Mesenchymal stem cell (in vitro differentiated cells and primary cell): ENCODE measurements around the gene MAP4K5.

Experiments
- DNase-seq: peaks from one replicate; pipeline ENCODE4 v3.0.0-alpha.2; 2013
- H2AFZ ChIP-seq: one replicate; pipeline ENCODE4 v1.6.1; 2013; ENCODE audit warnings: low read depth, mild to moderate bottlenecking, control low read depth, inconsistent platforms, low read length, moderate library complexity
- H2AK5ac ChIP-seq: 2 replicates; pipeline ENCODE4 v1.6.1; 2013; ENCODE audit warnings: low read length, moderate library complexity, mild to moderate bottlenecking, inconsistent platforms; ENCODE audit not compliant: severe bottlenecking
- H2BK120ac ChIP-seq: one replicate; pipeline ENCODE4 v1.6.1; 2013; ENCODE audit warnings: low read depth, mild to moderate bottlenecking, inconsistent platforms, low read length, moderate library complexity
- H2BK12ac ChIP-seq, 2 experiments: one replicate each; pipeline ENCODE4 v1.6.1; 2013; ENCODE audit warnings: inconsistent platforms in 2 of 2, low read length in 2 of 2, mild to moderate bottlenecking in 2 of 2, moderate library complexity in 2 of 2, control low read depth in 1 of 2
- H2BK15ac ChIP-seq: one replicate; pipeline ENCODE4 v1.6.1; 2013; ENCODE audit warnings: mild to moderate bottlenecking, low read depth, inconsistent platforms; ENCODE audit not compliant: poor library complexity, severe bottlenecking
- H2BK5ac ChIP-seq: 2 replicates; pipeline ENCODE4 v1.6.1; 2013; ENCODE audit warnings: low read depth, mild to moderate bottlenecking, low read length, control low read depth, inconsistent platforms; ENCODE audit not compliant: poor library complexity, severe bottlenecking
- H3K14ac ChIP-seq, 2 experiments: one replicate each; pipeline ENCODE4 v1.6.1; 2013; ENCODE audit warnings: inconsistent platforms in 2 of 2, low read length in 2 of 2, control low read depth in 1 of 2, mild to moderate bottlenecking in 1 of 2, moderate library complexity in 1 of 2
- H3K18ac ChIP-seq, 2 experiments: one replicate each; pipeline ENCODE4 v1.6.1; 2013; ENCODE audit warnings: inconsistent platforms in 2 of 2, low read length in 2 of 2, control low read depth in 1 of 2, low read depth in 1 of 2, mild to moderate bottlenecking in 1 of 2
- H3K23ac ChIP-seq, 2 experiments: one replicate each; pipeline ENCODE4 v1.6.1; 2013; ENCODE audit warnings: inconsistent platforms in 2 of 2, low read length in 2 of 2, mild to moderate bottlenecking in 2 of 2, moderate library complexity in 2 of 2, control low read depth in 1 of 2
- H3K27ac ChIP-seq: 2 replicates; pipeline ENCODE4 v1.5.1; 2013; ENCODE audit warnings: mild to moderate bottlenecking, moderate library complexity, low read length, control low read depth, inconsistent platforms; ENCODE audit not compliant: poor library complexity, severe bottlenecking
- H3K27me3 ChIP-seq, 2 experiments: 2 replicates each; pipeline versions ENCODE4 v1.6.1 to v1.7.0; 2013; ENCODE audit warnings: low read length in 2 of 2, mild to moderate bottlenecking in 2 of 2, moderate library complexity in 2 of 2, control low read depth in 1 of 2, inconsistent platforms in 1 of 2; ENCODE audit not compliant: control insufficient read depth in 1 of 2, insufficient read depth in 1 of 2
- H3K36me3 ChIP-seq, 2 experiments: 2 replicates each; pipeline versions ENCODE4 v1.6.1 to v1.7.0; 2013; ENCODE audit warnings: low read length in 2 of 2, control low read depth in 1 of 2, inconsistent platforms in 1 of 2, low read depth in 1 of 2, mild to moderate bottlenecking in 1 of 2; ENCODE audit not compliant: insufficient read depth in 2 of 2, control insufficient read depth in 1 of 2
- H3K4ac ChIP-seq, 2 experiments: one replicate each; pipeline ENCODE4 v1.6.1; 2013; ENCODE audit warnings: inconsistent platforms in 2 of 2, low read length in 2 of 2, mild to moderate bottlenecking in 2 of 2, moderate library complexity in 2 of 2, control low read depth in 1 of 2, low read depth in 1 of 2
- H3K4me1 ChIP-seq: 2 replicates; pipeline ENCODE4 v1.6.1; 2013; ENCODE audit warnings: low read depth, low read length, control low read depth; ENCODE audit not compliant: control insufficient read depth, insufficient read depth
- H3K4me2 ChIP-seq: 2 replicates; pipeline ENCODE4 v1.6.1; 2013; ENCODE audit warnings: low read length, mild to moderate bottlenecking, inconsistent platforms; ENCODE audit not compliant: poor library complexity, severe bottlenecking
- H3K4me3 ChIP-seq, 2 experiments: 2 replicates each; pipeline versions ENCODE4 v1.5.1 to v1.7.0; 2013; ENCODE audit warnings: low read length in 2 of 2, mild to moderate bottlenecking in 2 of 2, control low read depth in 1 of 2, low read depth in 1 of 2; ENCODE audit not compliant: insufficient read depth in 1 of 2
- H3K79me1 ChIP-seq: replicated peaks from 2 replicates; pipeline ENCODE4 v1.6.1; 2013; ENCODE audit warnings: mild to moderate bottlenecking, control low read depth, low read length, inconsistent platforms; ENCODE audit not compliant: poor library complexity, severe bottlenecking
- H3K9ac ChIP-seq: 2 replicates; pipeline ENCODE4 v1.7.0; 2013; ENCODE audit warnings: mild to moderate bottlenecking, low read length, moderate library complexity
- H3K9me3 ChIP-seq: 2 replicates; pipeline ENCODE4 v1.7.0; 2013; ENCODE audit warnings: mild to moderate bottlenecking, low read length; ENCODE audit not compliant: control insufficient read depth
- H4K8ac ChIP-seq: one replicate; pipeline ENCODE4 v1.6.1; 2013; ENCODE audit warnings: inconsistent platforms, mild to moderate bottlenecking, low read length, moderate library complexity
- H4K91ac ChIP-seq: one replicate; pipeline ENCODE4 v1.6.1; 2013; ENCODE audit warnings: mild to moderate bottlenecking, low read length, inconsistent platforms
- WGBS: methylation state at CpG from one replicate; pipeline ENCODE4 v1.1.7; 2013; ENCODE audit warnings: mixed read lengths; 5-methylcytosine and 5-hydroxymethylcytosine counted together

Gene MAP4K5

DNA sequence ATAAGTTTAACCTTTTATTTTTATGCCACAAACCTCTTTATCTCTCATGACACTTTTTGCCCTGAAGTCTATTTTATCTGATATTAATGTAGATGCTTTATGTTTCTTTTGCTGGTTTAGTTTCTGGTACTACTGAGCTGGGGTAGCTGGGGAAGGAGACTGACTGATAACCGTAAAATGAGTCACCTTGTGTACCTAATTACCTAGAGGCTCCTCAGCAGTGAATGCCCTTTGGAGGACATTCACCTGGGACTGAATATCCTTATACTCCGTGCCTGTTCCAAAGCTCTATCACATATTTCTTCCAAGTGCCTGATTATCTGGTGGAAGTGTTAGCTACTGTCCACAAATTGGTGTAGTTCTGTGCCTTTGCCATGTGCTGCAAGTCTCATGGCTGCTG, 41.5 kb upstream of the MAP4K5 start:
- no peaks in the 10 kb centered on the region for H3K4me1 ChIP-seq
- no peak overlapping the region for H2BK12ac ChIP-seq
- H4K8ac ChIP-seq: no peak overlapping the region
- no peak overlapping the region for H3K27ac ChIP-seq
- H3K4me2 ChIP-seq: no peak overlapping the region
- no peaks in the 10 kb centered on the region for H3K27me3 ChIP-seq
- H2BK15ac ChIP-seq: no peak overlapping the region
- H3K23ac ChIP-seq: no peak overlapping the region
- WGBS: 100% methylated on average over 1 of the region's 2 CpGs
- H3K14ac ChIP-seq: no peak overlapping the region
- H2AK5ac ChIP-seq: no peak overlapping the region
- H3K79me1 ChIP-seq: peaks cover 2% of the 10 kb centered on the region
- H2AFZ ChIP-seq: no peak overlapping the region
- no peak overlapping the region for H3K4me3 ChIP-seq
- H3K4ac ChIP-seq: no peak overlapping the region
- H2BK5ac ChIP-seq: no peak overlapping the region
- H3K9me3 ChIP-seq: peaks cover 24% of the 10 kb centered on the region
- DNase-seq: no peak
- no peaks in the 10 kb centered on the region for H3K36me3 ChIP-seq
- no peak overlapping the region for H3K18ac ChIP-seq
- no peak overlapping the region for H3K9ac ChIP-seq
- no peak overlapping the region for H4K91ac ChIP-seq
- H2BK120ac ChIP-seq: no peak overlapping the region

DNA sequence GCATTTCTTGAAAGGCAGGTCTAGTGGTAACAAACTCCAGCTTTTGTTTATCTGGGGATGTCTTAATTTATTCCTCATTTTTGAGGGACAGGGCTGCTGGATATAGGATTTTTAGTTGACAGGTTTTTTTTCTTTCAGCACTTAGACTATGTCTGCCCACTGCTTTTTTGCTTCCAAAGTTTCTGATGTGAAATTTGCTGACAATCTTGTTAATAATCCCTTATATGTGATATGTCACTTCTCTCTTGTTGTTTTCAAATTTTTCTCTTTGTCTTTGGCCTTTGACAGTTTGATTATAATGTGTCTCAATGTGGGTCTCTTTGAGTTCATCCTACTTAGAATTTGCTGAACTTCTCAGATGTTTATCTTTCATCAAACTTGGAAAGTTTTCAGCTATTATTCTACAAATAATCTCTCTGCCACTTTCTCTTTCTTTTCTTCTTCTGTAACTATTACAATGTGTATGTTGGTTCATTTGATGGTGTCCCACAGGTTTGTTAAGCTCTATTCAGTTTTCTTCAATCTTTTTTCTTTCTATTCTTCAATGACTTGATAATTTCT, 37.4 kb upstream of the MAP4K5 start:
- H3K4me3 ChIP-seq: no peak overlapping the region
- no peak overlapping the region for H4K91ac ChIP-seq
- no peak for DNase-seq

DNA sequence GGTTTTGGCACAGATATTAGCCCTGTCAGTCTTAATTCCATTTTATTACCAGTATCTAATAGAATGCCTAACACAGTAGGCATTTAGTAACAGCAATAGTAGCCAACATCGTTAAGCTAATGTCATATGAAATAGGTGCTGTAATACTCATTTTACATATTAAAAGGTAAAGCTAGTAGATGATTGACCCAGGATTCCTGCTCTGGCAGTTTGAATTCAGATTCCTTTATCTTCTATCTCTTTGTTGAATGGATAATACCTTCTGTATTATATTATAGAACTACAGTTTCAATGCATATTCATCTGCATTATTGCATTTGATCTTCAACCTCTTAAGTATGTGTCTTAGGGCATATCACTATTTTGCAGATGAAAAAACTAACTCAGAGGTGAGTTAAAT, 30.5 kb upstream of the MAP4K5 start:
- H2BK15ac ChIP-seq: no peak overlapping the region

More for the DNA sequence above, 37.4 kb upstream of the MAP4K5 start:
- Histone ChIP-seq H2AFZ (no peak overlapping the region), H3K18ac (no peak overlapping the region), H3K9ac (no peak overlapping the region), H4K8ac (no peak overlapping the region), H3K23ac (no peak overlapping the region), H3K4me2 (no peak overlapping the region), H3K27me3 (no peaks in the 10 kb centered on the region), H2AK5ac (no peak overlapping the region), H2BK5ac (no peak overlapping the region), H3K79me1 (peaks cover 2% of the 10 kb centered on the region), H3K9me3 (peaks cover 34% of the 10 kb centered on the region), H3K4ac (no peak overlapping the region), H3K27ac (no peak overlapping the region), H2BK120ac (no peak overlapping the region), H3K36me3 (no peaks in the 10 kb centered on the region), H2BK12ac (no peak overlapping the region), H3K4me1 (no peaks in the 10 kb centered on the region), H2BK15ac (no peak overlapping the region), H3K14ac (no peak overlapping the region)

DNA sequence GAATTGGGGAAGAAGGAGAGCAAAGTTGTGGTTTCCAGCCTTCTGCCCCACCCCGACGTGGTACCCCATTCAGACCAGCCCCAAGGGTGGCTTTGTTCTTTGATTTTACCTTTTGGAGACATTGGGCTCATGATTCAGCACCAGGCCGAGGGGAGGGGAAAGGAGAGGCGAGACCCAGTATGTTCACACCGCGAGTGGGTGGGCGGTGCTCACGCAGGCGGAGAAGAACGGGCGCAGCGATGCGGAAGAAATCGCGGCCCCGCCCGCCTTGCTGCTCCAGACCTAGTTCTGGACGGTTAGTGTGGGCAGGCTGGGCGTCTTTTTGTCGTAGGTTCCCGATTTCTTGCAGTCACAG, 28.5 kb upstream of the MAP4K5 start:
- Histone ChIP-seq H3K9ac (peak overlapping the region; percentile 95), H3K4me2 (peak overlapping the region; percentile 99), H3K27ac (peak overlapping the region; percentile 67), H3K4ac (no peak overlapping the region), H2BK12ac (peak overlapping the region in 1 of 2 experiments; percentile 63), H4K8ac (peak overlapping the region; percentile 8), H2BK120ac (no peak overlapping the region), H2BK5ac (no peak overlapping the region), H2BK15ac (no peak overlapping the region), H3K9me3 (no peaks in the 10 kb centered on the region), H2AK5ac (no peak overlapping the region), H3K18ac (peak overlapping the region in 1 of 2 experiments; percentile 66), H3K14ac (peak overlapping the region in 1 of 2 experiments; percentile 55), H4K91ac (no peak overlapping the region), H3K4me3 (peak overlapping the region; percentile 83 to 95), H3K36me3 (no peaks in the 10 kb centered on the region), H2AFZ (no peak overlapping the region), H3K23ac (no peak overlapping the region), H3K4me1 (peaks cover 5% of the 10 kb centered on the region), H3K27me3 (no peaks in the 10 kb centered on the region), H3K79me1 (peaks cover 6% of the 10 kb centered on the region)
- 4% methylated on average over 15 of the region's 21 CpGs for WGBS
- DNase-seq: peak; percentile 71

More for the DNA sequence above, 30.5 kb upstream of the MAP4K5 start:
- Histone ChIP-seq H3K4me3 (no peak overlapping the region), H2AK5ac (no peak overlapping the region), H3K9me3 (peaks cover 1% of the 10 kb centered on the region), H2BK120ac (no peak overlapping the region), H3K4ac (no peak overlapping the region), H3K36me3 (no peaks in the 10 kb centered on the region), H3K23ac (no peak overlapping the region), H2BK12ac (no peak overlapping the region), H3K27me3 (no peaks in the 10 kb centered on the region), H3K14ac (no peak overlapping the region), H3K9ac (no peak overlapping the region), H3K79me1 (peaks cover 6% of the 10 kb centered on the region), H4K91ac (no peak overlapping the region), H4K8ac (no peak overlapping the region), H2AFZ (no peak overlapping the region), H2BK5ac (no peak overlapping the region), H3K18ac (no peak overlapping the region), H3K4me1 (peaks cover 5% of the 10 kb centered on the region), H3K4me2 (no peak overlapping the region), H3K27ac (no peak overlapping the region)
- WGBS: no CpG with 5 or more reads among the region's 1 CpG
- DNase-seq: no peak
